NT2/D1 (cell line): Measurements from ENCODE around the gene RTEL1.

Experiments used
- DNase-seq: peaks from one replicate; pipeline ENCODE4 v3.0.0-alpha.2; 2011; ENCODE audit warnings: low read depth, low spot score
- H3K27me3 ChIP-seq: 2 replicates; pipeline ENCODE4 v1.6.0; 2011; ENCODE audit warnings: mild to moderate bottlenecking; ENCODE audit not compliant: insufficient read length, insufficient read depth
- H3K36me3 ChIP-seq: 2 replicates; pipeline ENCODE4 v1.6.1; 2011; ENCODE audit warnings: mild to moderate bottlenecking, low read length, mixed read lengths; ENCODE audit not compliant: insufficient read depth, insufficient read length
- H3K4me1 ChIP-seq: 2 replicates; pipeline ENCODE4 v1.5.1; 2011; ENCODE audit not compliant: insufficient read depth, insufficient read length
- H3K4me3 ChIP-seq: 2 replicates; pipeline ENCODE4 v1.5.1; 2011; ENCODE audit warnings: low read depth; ENCODE audit not compliant: insufficient read length
- H3K9ac ChIP-seq: 2 replicates; pipeline ENCODE4 v1.6.0; 2011; ENCODE audit warnings: low read depth; ENCODE audit not compliant: insufficient read length
- H3K9me3 ChIP-seq: 2 replicates; pipeline ENCODE4 v1.5.1; 2011; ENCODE audit warnings: mild to moderate bottlenecking, low read length; ENCODE audit not compliant: insufficient read depth
- SUZ12 ChIP-seq: IDR thresholded peaks from 2 replicates; pipeline ENCODE4 v1.6.1; 2011; ENCODE audit not compliant: insufficient read length, insufficient read depth; ENCODE audit errors: extremely low read depth
- YY1 ChIP-seq: IDR thresholded peaks from 2 replicates; pipeline ENCODE4 v1.6.1; 2011; ENCODE audit not compliant: insufficient read length, insufficient read depth
- ZNF274 ChIP-seq: IDR thresholded peaks from 2 replicates; pipeline ENCODE4 v1.6.1; 2011; ENCODE audit warnings: mild to moderate bottlenecking, low read depth, low read length

Gene RTEL1

DNA sequence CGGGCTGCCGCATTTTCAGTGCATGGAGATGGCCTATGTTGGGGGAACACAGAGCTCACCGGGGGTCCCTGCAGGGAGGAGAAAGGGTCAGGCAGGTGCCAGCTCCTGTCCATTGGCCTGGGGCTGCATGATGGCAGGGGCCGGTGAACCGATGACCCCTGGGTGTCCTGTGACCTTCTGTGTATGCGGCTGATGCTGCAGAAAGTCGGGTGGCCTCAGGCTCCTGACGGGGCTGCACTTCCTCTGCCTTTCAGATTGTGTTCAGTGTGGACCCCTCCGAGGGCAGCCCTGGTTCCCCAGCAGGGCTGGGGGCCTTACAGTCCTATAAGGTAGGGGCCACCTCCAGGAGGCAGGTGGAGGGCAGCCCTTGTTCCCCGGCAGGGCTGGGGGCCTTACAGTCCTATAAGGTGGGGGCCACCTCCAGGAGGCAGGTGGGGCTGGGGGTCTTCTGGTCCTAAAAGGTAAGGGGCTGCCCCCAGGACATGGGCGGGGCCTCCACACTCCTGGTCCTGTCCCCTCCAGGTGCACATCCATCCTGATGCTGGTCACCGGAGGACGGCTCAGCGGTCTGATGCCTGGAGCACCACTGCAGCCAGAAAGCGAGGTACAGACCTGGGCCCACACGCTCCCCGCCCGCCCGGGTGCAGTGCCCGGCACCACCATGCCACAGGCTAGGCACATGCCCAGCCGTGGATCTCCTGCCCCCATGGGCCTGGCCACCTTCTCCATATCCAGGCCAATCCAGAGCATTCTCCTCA lies 27.3 kb downstream of the RTEL1 start:
- H3K4me1 ChIP-seq, result peaks cover 43% of the 10 kb centered on the region
- H3K4me3 ChIP-seq, result no peak overlapping the region
- no peaks in the 10 kb centered on the region for H3K9me3 ChIP-seq
- H3K9ac ChIP-seq, result peak overlapping the region; percentile 36
- DNase-seq, result no peak
- H3K27me3 ChIP-seq, result no peaks in the 10 kb centered on the region
- TF ChIP-seq YY1, result no peak
- TF ChIP-seq ZNF274, result no peak
- no peak for TF ChIP-seq SUZ12
- H3K36me3 ChIP-seq, result peaks cover 44% of the 10 kb centered on the region

GRCh38 chr20:63686094-63686491 lies 28.0 kb downstream of the RTEL1 start:
- DNase-seq, result no peak
- H3K9me3 ChIP-seq, result no peaks in the 10 kb centered on the region
- no peaks in the 10 kb centered on the region for H3K27me3 ChIP-seq
- peaks cover 46% of the 10 kb centered on the region for H3K4me1 ChIP-seq
- no peak overlapping the region for H3K4me3 ChIP-seq
- TF ChIP-seq ZNF274 (no peak), SUZ12 (no peak), YY1 (no peak)
- H3K36me3 ChIP-seq, result peaks cover 41% of the 10 kb centered on the region
- peak overlapping the region; percentile 12 for H3K9ac ChIP-seq

DNA sequence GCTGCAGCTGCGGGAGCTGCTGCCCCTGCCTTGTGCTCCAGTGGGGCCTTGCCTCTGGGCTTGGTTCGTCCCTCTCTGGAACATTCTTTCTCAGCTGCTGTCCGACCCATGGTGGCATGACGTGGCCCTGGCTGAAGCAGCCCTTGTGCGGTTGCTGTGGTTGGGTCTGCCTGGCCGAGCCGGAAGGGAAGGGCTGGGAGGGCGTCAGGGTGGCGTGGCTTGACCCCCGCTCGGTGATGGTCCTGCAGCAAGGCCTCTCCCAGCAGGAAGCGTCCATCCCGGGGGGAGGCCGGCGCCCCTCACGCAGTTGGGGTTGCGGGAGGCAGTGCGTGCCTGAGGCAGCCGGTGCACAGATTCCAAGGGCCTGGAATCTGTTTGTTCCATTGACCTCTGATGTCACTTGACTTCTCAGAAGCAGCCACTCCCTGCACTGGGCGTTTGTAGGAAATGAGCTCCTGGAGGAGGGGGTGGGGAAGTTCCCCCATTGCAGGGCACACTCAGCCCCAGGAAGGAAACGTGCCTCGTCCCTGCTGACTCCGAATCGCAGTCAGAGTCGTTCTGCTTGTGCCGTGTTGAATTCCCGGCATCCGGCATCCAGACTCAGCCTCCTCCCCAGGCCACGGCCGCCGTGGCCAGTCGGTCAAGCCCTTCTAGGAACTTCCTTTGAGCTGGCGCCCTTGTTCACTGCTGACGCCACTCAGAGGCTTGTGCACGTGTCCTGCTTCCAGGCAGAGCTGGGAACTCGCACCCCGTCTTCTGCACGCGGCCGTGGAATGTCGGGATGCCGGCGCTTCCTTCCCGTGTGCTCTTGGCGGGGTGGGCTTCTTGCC lies 28.6 kb downstream of the RTEL1 start:
- no peaks in the 10 kb centered on the region for H3K27me3 ChIP-seq
- DNase-seq, result no peak
- no peak overlapping the region for H3K4me3 ChIP-seq
- TF ChIP-seq SUZ12 (no peak), YY1 (no peak), ZNF274 (no peak)
- H3K4me1 ChIP-seq, result peaks cover 42% of the 10 kb centered on the region
- H3K36me3 ChIP-seq, result peaks cover 41% of the 10 kb centered on the region
- peak overlapping the region; percentile 57 for H3K9ac ChIP-seq
- no peaks in the 10 kb centered on the region for H3K9me3 ChIP-seq

GRCh38 chr20:63687419-63688178 lies 29.5 kb downstream of the RTEL1 start:
- H3K36me3 ChIP-seq, result peaks cover 43% of the 10 kb centered on the region
- H3K9me3 ChIP-seq, result no peaks in the 10 kb centered on the region
- H3K4me1 ChIP-seq, result peaks cover 38% of the 10 kb centered on the region
- TF ChIP-seq YY1, result no peak
- TF ChIP-seq SUZ12, result no peak
- TF ChIP-seq ZNF274, result no peak
- no peak for DNase-seq
- H3K9ac ChIP-seq, result peak overlapping the region; percentile 57
- no peak overlapping the region for H3K4me3 ChIP-seq
- no peaks in the 10 kb centered on the region for H3K27me3 ChIP-seq

DNA sequence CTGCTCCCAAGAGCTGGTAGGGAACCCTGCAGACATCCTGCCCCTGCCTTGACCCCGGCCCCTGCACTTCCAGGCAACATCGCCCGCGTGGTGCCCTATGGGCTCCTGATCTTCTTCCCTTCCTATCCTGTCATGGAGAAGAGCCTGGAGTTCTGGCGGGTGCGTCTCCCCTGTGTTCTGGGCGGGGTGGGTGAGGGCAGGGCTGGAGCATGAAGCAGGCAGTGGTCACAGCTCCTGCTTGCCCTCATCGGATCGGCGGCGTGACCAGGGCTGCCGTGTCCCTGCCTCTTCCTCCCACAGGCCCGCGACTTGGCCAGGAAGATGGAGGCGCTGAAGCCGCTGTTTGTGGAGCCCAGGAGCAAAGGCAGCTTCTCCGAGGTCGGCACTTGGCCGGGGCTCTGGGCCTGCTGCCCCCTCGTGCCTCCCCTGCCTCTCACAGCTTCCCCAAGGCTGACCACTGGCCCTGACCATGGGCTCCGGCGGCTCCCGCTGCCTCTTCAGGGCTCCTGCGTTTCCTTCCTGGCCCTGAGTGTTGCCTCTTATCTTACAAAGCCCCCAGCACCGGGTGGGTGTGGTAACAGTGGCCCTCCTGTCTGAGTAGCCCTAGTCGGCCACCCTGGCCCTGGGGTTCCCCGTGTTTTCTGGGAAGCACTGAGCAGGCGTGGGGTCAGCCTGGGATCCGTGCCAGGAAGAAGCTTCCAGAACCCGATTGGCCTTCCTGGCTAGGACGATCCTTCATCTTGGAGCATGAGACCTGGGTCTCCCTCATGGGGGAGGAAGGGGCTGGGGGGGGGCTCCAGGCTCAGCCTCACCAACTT lies 30.3 kb downstream of the RTEL1 start:
- no peak overlapping the region for H3K4me3 ChIP-seq
- H3K4me1 ChIP-seq, result peaks cover 30% of the 10 kb centered on the region
- no peak for TF ChIP-seq SUZ12
- TF ChIP-seq ZNF274, result no peak
- no peak for TF ChIP-seq YY1
- no peaks in the 10 kb centered on the region for H3K9me3 ChIP-seq
- H3K27me3 ChIP-seq, result no peaks in the 10 kb centered on the region
- DNase-seq, result no peak
- no peak overlapping the region for H3K9ac ChIP-seq
- H3K36me3 ChIP-seq, result peaks cover 41% of the 10 kb centered on the region

GRCh38 chr20:63689046-63690002 lies 31.2 kb downstream of the RTEL1 start:
- Histone ChIP-seq H3K4me1 (peaks cover 29% of the 10 kb centered on the region), H3K4me3 (no peak overlapping the region), H3K9me3 (peaks cover 8% of the 10 kb centered on the region; the same call in 1 of the 2 replicates), H3K27me3 (no peaks in the 10 kb centered on the region), H3K9ac (no peak overlapping the region), H3K36me3 (peaks cover 47% of the 10 kb centered on the region)
- no peak for DNase-seq
- TF ChIP-seq SUZ12 (no peak), YY1 (no peak), ZNF274 (no peak)
